UCSD-AML1 (cell line): ENCODE measurements around the gene DUXB.

Experiments
- DNase-seq: peaks from one replicate; lab custom pipeline; 2025; ENCODE audit not compliant: unreplicated experiment; lab: John Stamatoyannopoulos, UW

DUXB gene

DNA sequence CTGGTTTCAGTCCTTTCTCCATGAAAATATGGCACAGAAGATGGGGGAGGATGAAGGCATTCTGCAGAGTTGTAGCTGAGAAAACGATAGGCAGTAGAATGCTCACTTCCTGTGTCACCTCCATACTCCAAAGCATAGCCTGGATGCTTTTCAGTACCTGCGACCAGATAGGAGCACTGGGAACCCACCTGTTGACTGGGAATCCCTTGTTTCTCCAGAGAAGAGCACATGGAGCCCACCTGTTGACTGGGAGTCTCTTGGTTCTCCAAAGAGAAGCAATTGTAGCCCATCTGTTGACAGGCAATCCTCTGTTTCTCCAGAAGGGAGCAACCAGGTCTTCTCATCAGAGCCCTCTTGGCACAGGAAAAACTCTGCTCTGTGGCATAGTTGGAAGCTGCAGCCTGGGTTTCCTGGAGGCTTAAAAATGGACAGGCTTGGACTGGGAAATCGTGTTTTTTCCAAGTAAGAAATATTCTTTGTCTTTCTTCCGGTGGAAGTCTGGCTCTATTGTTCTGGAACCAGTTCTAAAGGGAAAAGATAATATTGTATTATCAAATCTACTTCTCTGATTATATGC is 40.4 kb downstream of the DUXB start:
- no peak for DNase-seq

DNA sequence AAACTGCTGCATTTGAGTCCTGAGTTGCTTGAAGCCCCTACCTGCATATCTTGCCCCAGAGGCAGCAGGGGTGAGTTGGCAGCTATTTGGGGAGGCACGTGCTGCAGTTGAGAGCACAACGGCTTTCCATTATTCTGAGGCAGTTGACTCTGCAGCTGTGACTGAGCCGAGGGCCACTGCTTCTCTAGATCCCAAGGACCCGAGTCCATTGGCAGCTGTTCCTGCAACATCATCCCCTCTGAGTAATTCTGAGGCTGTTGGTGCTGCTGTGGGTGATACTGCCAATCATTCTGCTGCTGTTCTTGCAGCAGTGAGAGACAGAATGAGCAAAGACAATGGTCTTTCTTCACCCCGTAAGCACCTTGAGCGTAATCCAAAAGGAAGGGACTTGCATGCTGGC is 40.9 kb downstream of the DUXB start:
- DNase-seq = no peak

DNA sequence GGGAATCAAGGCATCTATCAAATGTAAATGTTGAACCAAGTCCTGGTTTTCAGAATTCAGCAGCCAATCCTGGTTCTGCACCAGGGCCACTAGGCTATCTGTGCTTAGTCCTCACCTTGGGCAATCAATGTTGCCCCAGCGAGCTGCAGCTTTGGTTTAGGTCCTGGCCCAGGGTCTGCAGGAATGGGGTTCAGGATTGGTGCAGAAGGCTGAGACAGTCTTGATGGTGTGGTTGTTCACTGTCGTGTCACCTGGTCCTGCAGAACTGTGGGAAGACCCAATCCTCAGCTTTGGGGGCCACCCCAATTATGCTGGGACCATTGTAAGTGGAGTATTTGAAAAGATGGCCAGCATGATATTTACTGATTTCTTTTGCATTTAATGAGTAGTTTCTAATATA is 43.1 kb downstream of the DUXB start:
- no peak for DNase-seq

DNA sequence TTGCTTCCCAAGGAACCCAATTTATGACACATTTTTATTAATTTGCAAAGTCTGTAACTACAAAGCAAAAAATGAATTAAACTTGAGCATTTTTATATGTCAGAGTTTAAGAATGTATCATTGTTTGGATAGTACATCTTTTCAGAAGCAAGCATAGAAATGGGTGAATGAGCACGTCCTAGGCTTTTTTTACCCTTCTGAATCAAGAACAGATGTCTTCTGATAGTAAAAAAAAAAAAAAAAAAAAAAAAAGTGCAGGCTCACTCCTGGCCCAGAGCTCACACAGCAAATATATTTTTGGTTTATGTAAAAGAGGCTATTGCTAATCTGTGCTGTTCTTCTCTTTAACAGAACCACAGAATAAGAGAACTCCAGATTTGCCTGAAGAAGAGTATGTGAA is 47.3 kb downstream of the DUXB start:
- DNase-seq = no peak

DNA sequence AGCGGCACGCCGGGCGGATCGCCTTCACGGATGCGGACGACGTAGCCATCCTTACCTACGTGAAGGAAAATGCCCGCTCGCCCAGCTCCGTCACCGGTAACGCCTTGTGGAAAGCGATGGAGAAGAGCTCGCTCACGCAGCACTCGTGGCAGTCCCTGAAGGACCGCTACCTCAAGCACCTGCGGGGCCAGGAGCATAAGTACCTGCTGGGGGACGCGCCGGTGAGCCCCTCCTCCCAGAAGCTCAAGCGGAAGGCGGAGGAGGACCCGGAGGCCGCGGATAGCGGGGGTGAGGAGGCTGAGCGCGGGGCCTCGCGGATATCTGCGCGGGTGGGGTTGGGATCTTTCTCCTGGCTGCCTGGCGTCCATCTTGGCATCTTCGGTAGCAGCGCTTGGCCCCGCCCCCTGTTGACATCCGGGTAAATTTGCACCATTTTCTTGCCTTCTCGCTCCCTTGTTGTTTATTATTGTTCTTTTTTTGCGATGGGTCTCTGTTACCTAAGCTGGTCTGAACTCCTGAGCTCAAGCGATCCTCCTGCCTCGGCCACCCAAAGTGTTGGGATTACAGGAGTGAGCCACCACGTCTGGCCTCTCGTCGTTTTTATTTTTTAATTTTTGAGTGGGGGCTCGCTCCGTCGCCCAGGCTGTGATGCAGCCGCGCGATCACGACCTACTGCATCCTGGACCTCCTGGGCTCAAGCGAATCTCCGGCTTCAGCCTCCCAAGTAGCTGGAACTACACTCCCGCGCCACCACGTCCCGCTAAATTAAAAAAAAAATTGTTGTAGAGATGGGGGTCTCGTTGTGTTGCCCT is 52.8 kb downstream of the DUXB start:
- peak; percentile 78 for DNase-seq

DNA sequence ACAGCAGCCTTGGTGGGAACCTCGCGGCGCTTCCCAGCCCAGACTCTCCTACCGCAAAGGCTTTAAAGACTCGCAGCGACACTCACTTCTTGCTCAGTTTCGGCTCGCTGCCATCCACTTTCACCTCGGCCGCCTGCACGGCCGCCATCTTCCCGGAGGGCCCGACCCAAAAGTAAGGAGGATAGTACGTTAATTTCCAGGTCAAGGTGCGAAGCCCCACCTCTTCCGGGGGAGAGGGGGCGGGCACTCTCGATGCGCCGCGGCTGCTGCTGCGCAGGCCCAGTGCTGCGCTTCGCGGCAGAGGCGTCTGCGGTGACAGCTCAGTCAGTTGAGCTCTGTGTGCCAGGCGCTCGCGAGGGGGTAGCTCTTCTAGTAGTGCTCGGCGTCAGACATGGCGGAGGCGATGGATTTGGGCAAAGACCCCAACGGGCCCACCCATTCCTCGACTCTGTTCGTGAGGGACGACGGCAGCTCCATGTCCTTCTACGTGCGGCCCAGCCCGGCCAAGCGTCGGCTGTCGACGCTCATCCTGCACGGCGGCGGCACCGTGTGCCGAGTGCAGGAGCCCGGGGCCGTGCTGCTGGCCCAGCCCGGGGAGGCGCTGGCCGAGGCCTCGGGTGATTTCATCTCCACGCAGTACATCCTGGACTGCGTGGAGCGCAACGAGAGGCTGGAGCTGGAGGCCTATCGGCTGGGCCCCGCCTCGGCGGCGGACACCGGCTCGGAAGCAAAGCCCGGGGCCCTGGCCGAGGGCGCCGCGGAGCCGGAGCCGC is 53.6 kb downstream of the DUXB start, which contains the start of the genes KARS1 and TERF2IP:
KARS1 (minus strand) TSS at position 174 of the 773 bp plus-strand sequence; CDS start at position 148, 26 bp downstream.
TERF2IP (plus strand) TSS at position 282 of the 773 bp plus-strand sequence; CDS start at position 392, 110 bp downstream.
- DNase-seq = peak; percentile 96

DNA sequence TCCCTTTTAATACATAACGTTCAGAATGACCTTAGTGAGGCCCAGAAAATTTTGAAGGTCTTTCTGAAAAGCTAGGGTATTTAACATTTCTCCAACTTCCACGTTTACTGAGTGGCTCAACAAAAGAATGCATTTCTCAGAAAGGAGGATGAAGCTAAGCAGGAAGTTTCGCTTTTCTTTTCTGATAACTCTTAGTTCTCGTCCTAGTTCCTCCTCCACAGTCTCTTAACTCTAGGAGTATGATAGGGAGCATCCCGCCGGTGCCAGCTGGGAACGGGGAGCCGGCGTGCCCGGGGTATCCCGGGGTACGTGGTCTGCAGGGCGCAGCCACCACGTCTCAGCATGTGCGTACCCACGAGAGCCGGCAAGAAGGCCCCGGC is 54.2 kb downstream of the DUXB start:
- no peak for DNase-seq

DNA sequence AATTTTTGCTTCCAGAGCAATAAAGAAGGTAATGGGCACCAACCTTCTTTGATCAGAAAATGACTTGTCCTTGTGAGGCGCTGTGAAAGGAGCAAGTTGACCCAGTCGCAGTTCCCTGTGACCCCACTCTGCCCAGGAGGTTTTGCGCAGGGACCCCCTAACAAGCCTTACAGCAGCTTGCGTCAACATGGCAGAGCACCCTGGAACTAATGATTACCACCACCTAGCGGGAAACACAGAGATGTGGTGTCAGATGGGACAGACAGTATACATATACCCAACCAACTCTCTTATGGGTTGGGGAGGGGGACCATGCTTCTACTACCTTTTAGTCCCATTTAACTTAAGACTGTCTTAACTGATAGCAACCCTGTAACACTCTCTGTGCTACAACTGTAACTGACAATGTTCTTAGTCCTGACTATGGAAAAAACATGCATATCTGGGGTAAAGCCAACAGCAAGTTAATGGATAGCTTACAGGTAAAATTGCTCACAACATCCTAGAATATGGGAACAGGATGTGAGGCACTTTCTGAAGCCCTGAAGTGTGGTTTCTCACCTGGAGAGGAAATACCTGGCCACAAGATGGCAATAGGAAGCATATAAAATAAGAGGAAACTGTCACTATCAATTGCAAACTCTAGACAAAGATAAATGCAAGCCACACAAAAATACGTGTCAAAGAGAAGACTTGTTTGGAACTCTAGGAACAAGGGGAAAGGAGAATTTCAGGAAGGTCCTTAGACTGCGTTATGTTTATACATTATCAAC is 56.8 kb downstream of the DUXB start:
- DNase-seq = no peak
